ENCODE results near the gene CAB39L.

The CAB39L gene

DNA sequence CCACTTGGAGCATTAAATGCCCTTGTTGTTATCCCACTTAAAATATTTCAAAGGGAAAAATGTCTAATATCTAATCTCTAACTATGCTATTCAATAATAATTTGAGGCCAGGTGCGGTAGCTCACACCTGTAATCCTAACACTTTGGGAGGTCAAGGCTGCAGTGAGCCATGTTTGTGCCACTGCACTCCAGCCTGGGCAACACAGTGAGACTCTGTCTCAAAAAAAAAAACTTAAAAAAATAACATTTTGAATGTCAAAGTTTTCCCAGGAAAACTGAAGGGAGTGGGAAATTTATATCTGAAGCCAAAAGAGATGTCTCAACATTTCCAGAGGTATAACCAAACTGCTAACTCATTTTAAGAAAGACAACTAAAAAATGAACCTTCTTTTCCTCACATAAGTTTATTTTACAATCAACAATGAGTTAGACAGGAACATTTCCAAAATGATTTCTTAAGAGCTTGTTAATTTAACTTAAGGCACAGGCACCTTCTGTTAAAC lies 47.9 kb downstream of the CAB39L start:
- DNase-seq: no peak

GRCh38 chr13:49395451-49395865 lies 48.4 kb downstream of the CAB39L start:
- no peak for DNase-seq

DNA sequence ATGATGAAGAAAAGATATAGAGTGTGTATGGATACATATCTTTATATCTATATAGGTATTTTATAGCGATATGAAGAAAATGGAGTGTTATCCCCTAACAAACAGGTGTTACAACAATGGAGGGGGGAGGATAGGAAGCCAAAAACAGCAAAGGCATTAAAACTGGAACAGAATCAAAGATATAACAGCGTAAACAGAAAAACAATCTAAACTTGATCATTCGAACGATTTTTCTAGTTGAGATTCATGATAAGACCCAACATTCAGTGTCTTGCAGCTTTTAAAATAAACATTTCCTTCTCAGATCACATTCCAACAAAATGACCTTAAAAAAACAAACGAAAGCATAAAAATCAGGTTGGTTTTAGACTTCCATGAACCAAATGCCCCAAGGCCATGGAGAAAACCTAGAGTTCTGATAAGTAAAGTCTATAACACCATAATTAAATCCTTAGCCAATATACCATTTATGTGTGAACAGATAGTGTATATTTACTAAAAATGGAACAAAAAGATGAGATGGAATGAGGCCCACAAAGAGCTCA lies 55.7 kb downstream of the CAB39L start:
- no peak for DNase-seq

DNA sequence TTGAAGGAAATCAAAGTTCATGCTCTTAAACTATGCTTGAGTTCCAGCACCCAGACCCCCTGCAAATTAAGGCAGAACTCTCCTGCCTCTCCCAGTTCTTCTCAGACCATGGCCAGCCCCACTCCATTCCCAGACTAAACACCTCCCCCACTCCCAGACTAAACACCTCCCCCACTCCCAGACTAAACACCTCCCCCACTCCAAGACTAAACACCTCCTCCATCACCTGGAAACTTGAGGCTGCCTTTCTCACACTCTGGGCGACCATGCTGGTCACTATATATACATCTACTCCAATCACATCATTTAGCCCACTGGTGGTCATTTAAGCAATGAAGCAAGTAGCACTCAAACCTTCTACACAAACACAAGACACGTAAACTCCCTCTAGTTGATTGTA lies 57.2 kb downstream of the CAB39L start:
- no peak for DNase-seq

- no peak for DNase-seq
Observed at GRCh38 chr13:49376121-49376520, 67.7 kb downstream of the CAB39L start.

GRCh38 chr13:49374585-49375290 lies 69.1 kb downstream of the CAB39L start:
- DNase-seq: no peak

GRCh38 chr13:49373716-49374115 lies 70.1 kb downstream of the CAB39L start:
- no peak for DNase-seq

- DNase-seq: no peak
Observed at GRCh38 chr13:49371943-49372613, 71.8 kb downstream of the CAB39L start.

DNA sequence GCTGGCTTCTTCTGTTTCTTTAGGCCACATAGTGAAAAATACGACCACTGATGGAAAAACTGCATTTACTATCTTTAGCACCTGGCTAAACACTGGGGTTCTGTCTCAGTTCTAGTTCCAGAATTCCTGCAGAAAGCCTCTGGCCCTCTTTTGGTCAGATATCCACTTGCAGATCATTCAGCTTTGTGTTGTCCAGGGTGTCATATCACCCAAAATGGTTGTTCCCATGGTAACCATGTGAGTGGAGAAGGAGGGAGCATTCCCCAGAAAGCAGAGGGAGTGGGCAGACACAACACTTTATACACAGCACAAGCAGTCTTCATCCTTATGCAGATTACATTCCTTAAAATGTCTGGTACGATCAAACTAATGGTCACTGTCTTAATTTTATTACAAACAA lies 73.5 kb downstream of the CAB39L start:
- DNase-seq: no peak

- no peak for DNase-seq
Observed at GRCh38 chr13:49369866-49370265, 74.0 kb downstream of the CAB39L start.

GRCh38 chr13:49368688-49369087 lies 75.2 kb downstream of the CAB39L start:
- no peak for DNase-seq

- DNase-seq: no peak
Observed at GRCh38 chr13:49367640-49368422, 76.0 kb downstream of the CAB39L start.

- no peak for DNase-seq
Observed at GRCh38 chr13:49366841-49367240, 77.0 kb downstream of the CAB39L start.

DNA sequence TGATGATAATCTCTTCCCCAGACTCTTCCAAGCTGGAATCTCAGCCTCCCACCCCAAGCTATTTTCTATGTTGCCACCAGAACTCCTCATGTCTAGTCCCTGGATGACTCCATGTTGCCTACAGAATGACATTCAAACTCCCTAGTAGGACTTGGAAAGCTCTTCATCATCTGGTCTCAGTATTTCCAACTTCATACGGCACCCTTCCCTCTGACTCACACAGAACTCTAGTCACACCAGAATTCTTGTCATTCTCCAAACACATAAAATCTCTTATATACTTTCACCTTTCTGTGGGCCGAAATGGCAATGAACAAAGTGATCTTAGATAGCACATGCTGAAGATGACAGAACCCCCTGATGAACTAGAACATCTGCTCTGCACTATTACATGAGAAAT lies 86.2 kb downstream of the CAB39L start:
- DNase-seq: no peak

DNA sequence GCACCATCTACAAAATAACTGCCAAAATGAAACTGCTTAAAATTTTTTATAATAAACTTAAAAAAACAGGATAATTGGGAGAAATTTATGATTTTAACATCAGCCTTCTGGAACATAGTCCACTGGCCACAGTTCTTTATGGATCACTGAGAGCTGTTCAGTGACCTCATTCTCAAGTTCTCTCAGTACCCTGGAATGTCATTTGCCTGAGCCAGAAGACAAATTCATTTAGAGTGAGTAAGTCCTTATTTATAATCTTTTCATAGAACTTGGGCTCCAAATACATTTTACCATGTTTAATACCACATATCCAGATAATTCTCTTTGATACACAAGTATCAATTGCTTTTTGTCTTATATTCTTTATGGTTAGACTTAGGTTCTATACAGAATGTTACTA lies 87.6 kb downstream of the CAB39L start:
- DNase-seq: no peak

DNA sequence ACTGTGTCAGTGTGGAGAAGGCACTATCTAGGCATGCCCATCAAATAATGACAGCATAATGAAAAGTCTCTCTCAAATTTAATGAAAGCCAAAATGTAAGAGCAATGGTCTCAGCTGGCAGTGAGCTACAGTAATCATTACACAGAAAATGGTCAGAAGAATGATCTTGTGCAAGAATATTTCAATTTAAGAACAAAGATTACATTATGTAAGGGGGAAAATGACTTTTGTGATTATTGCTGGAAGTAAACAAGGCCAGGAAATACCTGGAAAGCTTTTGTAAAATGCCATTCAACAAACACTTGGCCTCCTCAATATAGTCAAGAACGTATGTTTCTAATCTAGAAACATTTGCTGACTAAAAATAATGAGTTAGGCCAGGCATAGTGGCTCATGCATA lies 89.1 kb downstream of the CAB39L start:
- DNase-seq: no peak

- DNase-seq: no peak
Observed at GRCh38 chr13:49353908-49354307, 90.0 kb downstream of the CAB39L start.

GRCh38 chr13:49351871-49352270 lies 92.0 kb downstream of the CAB39L start:
- DNase-seq: no peak

GRCh38 chr13:49348751-49349150 lies 95.1 kb downstream of the CAB39L start:
- DNase-seq: no peak

DNA sequence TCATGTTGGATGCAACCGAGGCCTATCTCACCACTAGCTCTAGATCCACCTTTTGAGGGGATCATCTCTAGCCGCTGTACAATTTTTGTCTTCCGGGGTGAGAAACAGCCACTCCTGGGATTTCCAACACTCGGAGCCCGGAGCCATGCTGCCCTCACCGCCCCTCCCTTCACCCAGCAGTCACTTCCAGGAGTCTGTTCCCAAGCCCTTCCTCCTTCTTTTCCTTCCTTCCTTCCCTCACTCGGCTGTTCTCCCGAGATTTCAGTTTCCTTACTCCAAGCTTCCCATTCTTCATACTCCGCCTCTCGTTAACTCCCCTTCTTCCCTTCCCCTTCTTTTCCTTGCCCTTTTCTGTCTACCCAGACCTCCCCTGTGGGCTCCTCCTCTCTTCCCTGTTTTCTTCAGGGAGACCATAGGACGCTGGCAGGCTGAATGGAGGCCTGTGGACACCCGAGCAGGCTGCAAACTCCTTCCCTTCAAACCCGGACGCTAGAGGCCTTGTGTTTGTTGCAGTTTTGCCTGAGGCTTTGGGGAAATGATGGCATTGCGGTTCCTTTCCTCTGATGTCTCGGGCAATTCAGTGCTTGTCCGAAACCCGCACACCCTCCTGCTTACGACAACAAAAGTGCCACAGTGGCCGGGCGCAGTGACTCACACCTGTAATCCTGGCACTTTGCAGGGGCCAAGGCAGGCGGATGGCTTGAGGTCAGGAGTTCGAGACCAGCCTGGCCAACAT lies 96.0 kb downstream of the CAB39L start:
- DNase-seq: no peak

GRCh38 chr13:49346460-49346859 lies 97.4 kb downstream of the CAB39L start:
- no peak for DNase-seq

DNA sequence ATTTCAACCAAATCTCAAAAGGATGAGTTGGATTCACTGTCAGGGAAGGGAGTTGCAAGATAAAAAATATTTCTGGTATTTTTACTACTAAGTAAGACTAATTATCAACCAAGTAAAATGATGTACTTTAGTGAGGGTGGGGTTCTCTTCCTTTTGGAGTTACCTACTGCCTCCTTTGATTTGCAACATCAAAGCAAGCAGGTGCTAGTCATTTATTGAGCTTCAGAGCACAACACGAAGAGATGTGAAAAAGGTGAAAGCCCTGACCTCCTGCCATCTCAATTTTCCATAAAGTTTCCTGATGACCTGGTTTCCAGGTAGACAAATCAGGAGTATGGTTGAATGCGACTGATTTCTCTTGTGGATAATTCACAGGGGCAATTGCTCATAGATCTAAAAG lies 100.1 kb downstream of the CAB39L start:
- DNase-seq: no peak

- no peak for DNase-seq
Observed at GRCh38 chr13:49343255-49343654, 100.6 kb downstream of the CAB39L start.
